HEK293T (cell line): ENCODE data around the gene CCKAR.

Experiments used
- CTCF ChIA-PET: fragments of 350-600 bp; formaldehyde crosslinking; extraction: SDS; loops from one replicate; lab custom pipeline; 2021; ENCODE audit warnings: antibody characterized with exemption, inconsistent platforms; lab: Yijun Ruan, JAX
- POLR2A ChIA-PET: fragments of 350-600 bp; formaldehyde crosslinking; extraction: SDS; loops from one replicate; lab custom pipeline; 2020; ENCODE audit warnings: antibody characterized with exemption, inconsistent platforms; lab: Yijun Ruan, JAX
- DNase-seq: peaks from one replicate; pipeline ENCODE4 v3.0.0; 2012; ENCODE audit warnings: mixed read lengths; ENCODE audit errors: extremely low spot score
- ARNT ChIP-seq: fragments of 450-650 bp; IDR thresholded peaks from 2 replicates; pipeline ENCODE4 v1.6.1; 2017; ENCODE audit warnings: mild to moderate bottlenecking
- BHLHE40 ChIP-seq: fragments of 450-650 bp; IDR thresholded peaks from 2 replicates; pipeline ENCODE4 v1.6.1; 2016; ENCODE audit warnings: mild to moderate bottlenecking, moderate library complexity, borderline replicate concordance
- CTBP1 ChIP-seq: fragments of 450-650 bp; IDR thresholded peaks from 2 replicates; pipeline ENCODE4 v1.6.1; 2016; ENCODE audit warnings: borderline replicate concordance
- ELF4 ChIP-seq: fragments of 450-650 bp; IDR thresholded peaks from 2 replicates; pipeline ENCODE4 v1.6.1; 2017; ENCODE audit warnings: antibody characterized with exemption
- FOXA1 ChIP-seq: fragments of 450-650 bp; IDR thresholded peaks from 2 replicates; pipeline ENCODE4 v1.6.1; 2016; ENCODE audit warnings: mild to moderate bottlenecking
- FOXK2 ChIP-seq: fragments of 450-650 bp; IDR thresholded peaks from 2 replicates; pipeline ENCODE4 v1.6.1; 2016; ENCODE audit warnings: mild to moderate bottlenecking
- FOXM1 ChIP-seq: fragments of 450-650 bp; IDR thresholded peaks from 2 replicates; pipeline ENCODE4 v1.6.1; 2017; ENCODE audit warnings: mild to moderate bottlenecking, borderline replicate concordance
- HDGF ChIP-seq: fragments of 450-650 bp; IDR thresholded peaks from 2 replicates; pipeline ENCODE4 v1.6.1; 2017; ENCODE audit warnings: antibody characterized with exemption, borderline replicate concordance
- L3MBTL2 ChIP-seq: fragments of 450-650 bp; conservative IDR thresholded peaks from 2 replicates; pipeline ENCODE4 v1.6.1; 2016; ENCODE audit warnings: mild to moderate bottlenecking
- LEF1 ChIP-seq: fragments of 450-650 bp; IDR thresholded peaks from 2 replicates; pipeline ENCODE4 v1.6.1; 2017; ENCODE audit warnings: mild to moderate bottlenecking, borderline replicate concordance
- NFRKB ChIP-seq: fragments of 450-650 bp; IDR thresholded peaks from 2 replicates; pipeline ENCODE4 v1.6.1; 2016; ENCODE audit warnings: mild to moderate bottlenecking, moderate library complexity
- SP1 ChIP-seq: fragments of 450-650 bp; IDR thresholded peaks from 2 replicates; pipeline ENCODE4 v1.6.1; 2017
- SUZ12 ChIP-seq: fragments of 450-650 bp; IDR thresholded peaks from 2 replicates; pipeline ENCODE4 v1.6.1; 2016; ENCODE audit warnings: mild to moderate bottlenecking
- TARDBP ChIP-seq: fragments of 450-650 bp; IDR thresholded peaks from 2 replicates; pipeline ENCODE4 v1.6.1; 2016
- ZNF384 ChIP-seq: fragments of 450-650 bp; IDR thresholded peaks from 2 replicates; pipeline ENCODE4 v1.6.1; 2016
- TF ChIP-seq, protein P1 (sequence below): fragments of 450-650 bp; IDR thresholded peaks from 2 replicates; pipeline ENCODE4 v1.6.1; 2016

The CCKAR gene

DNA sequence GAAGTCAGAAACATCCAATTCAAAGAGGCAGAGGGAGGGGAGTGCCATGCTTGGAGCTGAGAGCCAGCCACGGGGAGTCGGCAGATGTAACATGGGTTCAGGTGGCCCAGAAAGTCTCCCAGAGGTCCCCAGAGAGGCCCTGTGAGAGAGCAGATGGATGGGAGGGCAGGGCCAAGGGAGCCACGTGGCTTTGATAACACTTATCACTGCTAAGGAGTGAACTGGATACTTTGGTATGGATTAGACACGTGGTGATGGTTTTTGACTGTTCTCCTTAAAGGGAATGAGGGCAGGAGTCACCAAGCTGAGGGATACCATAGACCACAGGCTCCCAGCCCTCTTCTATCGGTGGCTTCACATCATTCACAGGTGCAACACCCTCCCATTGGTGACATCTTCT lies 13.7 kb downstream of the CCKAR start:
- TF ChIP-seq FOXA1 (no peak), TARDBP (no peak), FOXK2 (no peak), ZNF384 (no peak), CTBP1 (no peak), BHLHE40 (no peak), ELF4 (no peak), SP1 (no peak), FOXM1 (no peak), SUZ12 (no peak), L3MBTL2 (no peak), ARNT (no peak), HDGF (no peak), LEF1 (no peak), NFRKB (no peak)
- TF ChIP-seq, protein P1, sequence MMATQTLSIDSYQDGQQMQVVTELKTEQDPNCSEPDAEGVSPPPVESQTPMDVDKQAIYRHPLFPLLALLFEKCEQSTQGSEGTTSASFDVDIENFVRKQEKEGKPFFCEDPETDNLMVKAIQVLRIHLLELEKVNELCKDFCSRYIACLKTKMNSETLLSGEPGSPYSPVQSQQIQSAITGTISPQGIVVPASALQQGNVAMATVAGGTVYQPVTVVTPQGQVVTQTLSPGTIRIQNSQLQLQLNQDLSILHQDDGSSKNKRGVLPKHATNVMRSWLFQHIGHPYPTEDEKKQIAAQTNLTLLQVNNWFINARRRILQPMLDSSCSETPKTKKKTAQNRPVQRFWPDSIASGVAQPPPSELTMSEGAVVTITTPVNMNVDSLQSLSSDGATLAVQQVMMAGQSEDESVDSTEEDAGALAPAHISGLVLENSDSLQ, result no peak
- ChIA-PET POLR2A (no interaction called here), CTCF (interaction anchor here (0.6 kb wide), 1 partner anchor 996 kb away, joined by 3 read pairs; no protein-coding TSS in a partner anchor)
- DNase-seq, result no peak

DNA sequence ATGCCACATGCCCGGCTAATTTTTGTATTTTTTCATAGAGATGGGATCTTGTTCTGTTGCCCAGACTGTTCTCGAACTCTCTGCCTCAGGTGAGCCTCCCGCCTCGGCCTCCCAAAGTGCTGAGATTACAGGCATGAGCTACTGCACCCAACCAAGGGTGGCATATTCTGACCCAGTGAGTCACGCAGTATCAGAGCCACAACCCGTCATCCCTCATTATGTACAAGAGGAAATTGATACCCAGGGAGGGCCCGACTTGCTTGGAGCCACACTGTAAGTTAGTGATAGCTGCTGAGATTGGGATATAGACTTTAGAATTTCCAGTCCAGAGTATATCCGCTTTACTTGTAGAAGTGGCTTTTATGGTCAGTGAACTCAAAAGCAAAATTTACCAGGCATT lies 14.6 kb downstream of the CCKAR start:
- ChIA-PET CTCF (no interaction called here), POLR2A (no interaction called here)

DNA sequence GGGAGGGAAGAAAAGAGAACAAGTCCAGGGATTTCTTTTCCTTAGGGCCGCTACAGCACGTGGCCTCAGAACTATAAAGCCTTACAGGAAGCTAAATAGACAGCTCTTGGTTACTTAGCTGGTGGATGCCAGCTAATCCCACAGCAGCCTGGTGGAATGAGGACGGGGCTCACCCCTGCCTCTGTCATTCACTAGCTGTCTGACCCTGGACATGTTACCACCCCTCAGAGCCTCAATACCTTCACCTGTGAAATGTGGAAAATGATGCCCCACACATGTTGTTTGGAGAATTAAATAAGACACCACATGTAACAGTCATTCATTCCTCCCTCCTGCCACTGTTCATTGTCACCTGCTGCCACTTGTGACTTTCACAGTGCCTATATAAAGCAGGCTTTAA lies 15.7 kb downstream of the CCKAR start:
- POLR2A ChIA-PET, result no interaction called here
- no peak for DNase-seq
- CTCF ChIA-PET, result interaction anchor here (0.6 to 0.9 kb wide), 3 partner anchors 9 to 245 kb away, joined by 3 to 4 read pairs (median 4); no protein-coding TSS in a partner anchor
- TF ChIP-seq FOXM1, result no peak
- no peak for TF ChIP-seq ELF4
- TF ChIP-seq BHLHE40, result no peak
- no peak for TF ChIP-seq LEF1
- TF ChIP-seq, protein P1, result no peak
- no peak for TF ChIP-seq CTBP1
- no peak for TF ChIP-seq ARNT
- TF ChIP-seq L3MBTL2, result no peak

More for the DNA sequence above, 14.6 kb downstream of the CCKAR start:
- no peak for DNase-seq
- no peak for TF ChIP-seq ARNT
- TF ChIP-seq SP1, result no peak
- no peak for TF ChIP-seq FOXM1
- no peak for TF ChIP-seq LEF1
- no peak for TF ChIP-seq ZNF384
- no peak for TF ChIP-seq TARDBP
- no peak for TF ChIP-seq BHLHE40
- TF ChIP-seq CTBP1, result no peak
- TF ChIP-seq FOXA1, result no peak
- no peak for TF ChIP-seq SUZ12
- no peak for TF ChIP-seq ELF4
- no peak for TF ChIP-seq FOXK2
- no peak for TF ChIP-seq L3MBTL2
- TF ChIP-seq, protein P1, result no peak

DNA sequence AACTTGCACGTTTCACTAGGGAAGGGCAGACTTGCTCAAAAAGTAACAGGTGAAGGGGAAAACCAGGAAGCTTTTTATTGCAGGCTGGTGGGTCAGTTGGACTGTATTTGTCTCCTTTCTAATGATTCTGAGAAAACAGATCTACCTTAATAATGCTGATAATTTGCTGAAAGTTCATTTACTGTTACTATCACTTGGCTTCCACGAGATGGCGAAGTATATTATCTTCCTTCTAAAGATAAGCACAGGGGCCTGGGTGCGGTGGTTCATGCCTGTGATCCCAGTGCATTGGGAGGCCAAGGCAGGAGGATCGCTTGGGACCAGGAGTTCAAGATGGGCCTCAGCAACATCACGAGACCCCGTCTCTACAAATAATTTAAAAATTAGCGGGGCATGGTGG lies 16.4 kb downstream of the CCKAR start:
- DNase-seq, result no peak
- POLR2A ChIA-PET, result no interaction called here
- CTCF ChIA-PET, result interaction anchor here (0.6 kb wide), 2 partner anchors 73 to 103 kb away, joined by 3 to 4 read pairs; no protein-coding TSS in a partner anchor
- TF ChIP-seq TARDBP (no peak), LEF1 (no peak), ARNT (no peak), HDGF (no peak), FOXK2 (no peak), L3MBTL2 (no peak), FOXA1 (no peak), SP1 (no peak), BHLHE40 (no peak), FOXM1 (no peak), SUZ12 (no peak), NFRKB (no peak), ZNF384 (no peak), ELF4 (no peak), CTBP1 (no peak)
- TF ChIP-seq, protein P1, result no peak

DNA sequence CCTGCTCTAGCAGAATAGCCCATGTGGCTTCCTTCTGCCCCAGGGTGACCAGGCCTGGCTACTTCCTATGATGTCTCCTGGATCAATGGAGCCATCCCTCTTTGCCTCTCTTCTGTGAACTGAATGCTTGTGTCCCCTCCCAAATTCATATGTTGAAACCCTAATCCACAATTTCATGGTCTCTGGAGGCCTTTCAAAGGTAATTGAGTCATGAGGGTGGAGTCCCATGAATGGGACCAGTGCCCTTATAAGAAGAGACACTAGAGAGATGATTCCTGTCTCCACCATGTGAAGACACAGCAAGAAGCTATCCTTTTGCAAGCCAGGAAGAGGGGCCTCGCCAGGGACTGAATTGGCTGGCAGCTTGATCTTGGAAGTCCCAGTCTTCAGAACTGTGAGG lies 18.4 kb downstream of the CCKAR start:
- ChIA-PET CTCF (no interaction called here), POLR2A (interaction anchor here (1.1 kb wide), 1 partner anchor 14 kb away, joined by 3 read pairs; no protein-coding TSS in a partner anchor)
- no peak for DNase-seq
- TF ChIP-seq BHLHE40 (no peak), L3MBTL2 (no peak), NFRKB (no peak), ELF4 (no peak), CTBP1 (no peak), FOXK2 (no peak), SP1 (no peak), HDGF (no peak), TARDBP (no peak), FOXM1 (no peak), FOXA1 (no peak), ZNF384 (no peak), SUZ12 (no peak)
- TF ChIP-seq, protein P1, result no peak
